ENCODE measurements around the gene ULK3. TPM values are rescaled to one million over a fixed set of nuclear protein-coding genes. Genes with fewer than 3 reads are reported as not detected.
"Not testable (repeated sequence)": the region's sequence is repeated elsewhere in the genome, so short reads cannot be mapped to it uniquely, and the experiment has no call there.

The ULK3 gene, protein sequence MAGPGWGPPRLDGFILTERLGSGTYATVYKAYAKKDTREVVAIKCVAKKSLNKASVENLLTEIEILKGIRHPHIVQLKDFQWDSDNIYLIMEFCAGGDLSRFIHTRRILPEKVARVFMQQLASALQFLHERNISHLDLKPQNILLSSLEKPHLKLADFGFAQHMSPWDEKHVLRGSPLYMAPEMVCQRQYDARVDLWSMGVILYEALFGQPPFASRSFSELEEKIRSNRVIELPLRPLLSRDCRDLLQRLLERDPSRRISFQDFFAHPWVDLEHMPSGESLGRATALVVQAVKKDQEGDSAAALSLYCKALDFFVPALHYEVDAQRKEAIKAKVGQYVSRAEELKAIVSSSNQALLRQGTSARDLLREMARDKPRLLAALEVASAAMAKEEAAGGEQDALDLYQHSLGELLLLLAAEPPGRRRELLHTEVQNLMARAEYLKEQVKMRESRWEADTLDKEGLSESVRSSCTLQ
- total RNA-seq (29.7 TPM), polyA plus RNA-seq (ENCODE audit: insufficient read depth in 1 of 8, insufficient read length in 8 of 8, low replicate concordance in 1 of 8) (10 to 100 TPM; 28.8 to 44.9 (median 35.8) TPM)
- long read RNA-seq, donor 1: 0 reads
- long read RNA-seq, donor 2: 0 reads
- long read RNA-seq, donor 3, transcript ULK3-201 (16 exons, 2,623 nt): major isoform, 10 of 19 reads
- long read RNA-seq, donor 3, partial matches to known transcripts: 5 of 19 reads
- long read RNA-seq, donor 3, other reads (novel, unspliced or antisense): 0 of 19 reads
- long read RNA-seq, donor 4, partial matches to known transcripts: 0 of 5 reads
- long read RNA-seq, donor 4, other reads (novel, unspliced or antisense): 0 of 5 reads
- long read RNA-seq, donor 5, transcript ULK3-202 (15 exons, 2,738 nt): major isoform, 5 of 10 reads
- long read RNA-seq, donor 5, partial matches to known transcripts: 0 of 10 reads
- long read RNA-seq, donor 5, other reads (novel, unspliced or antisense): 0 of 10 reads
- long read RNA-seq, donor 6, transcript ULK3-201 (16 exons, 2,623 nt): major isoform, 5 of 13 reads
- long read RNA-seq, donor 6, partial matches to known transcripts: 5 of 13 reads
- long read RNA-seq, donor 6, other reads (novel, unspliced or antisense): 0 of 13 reads
- long read RNA-seq, donor 7, partial matches to known transcripts: 0 of 7 reads
- long read RNA-seq, donor 7, other reads (novel, unspliced or antisense): 0 of 7 reads
- long read RNA-seq, donor 8, partial matches to known transcripts: 0 of 2 reads
- long read RNA-seq, donor 8, other reads (novel, unspliced or antisense): 0 of 2 reads
- long read RNA-seq, donor 9, partial matches to known transcripts: 5 of 6 reads
- long read RNA-seq, donor 9, other reads (novel, unspliced or antisense): 0 of 6 reads
- long read RNA-seq, donor 10, partial matches to known transcripts: 0 of 1 reads
- long read RNA-seq, donor 10, other reads (novel, unspliced or antisense): 0 of 1 reads
- long read RNA-seq, donor 11, partial matches to known transcripts: 0 of 2 reads
- long read RNA-seq, donor 11, other reads (novel, unspliced or antisense): 0 of 2 reads

DNA sequence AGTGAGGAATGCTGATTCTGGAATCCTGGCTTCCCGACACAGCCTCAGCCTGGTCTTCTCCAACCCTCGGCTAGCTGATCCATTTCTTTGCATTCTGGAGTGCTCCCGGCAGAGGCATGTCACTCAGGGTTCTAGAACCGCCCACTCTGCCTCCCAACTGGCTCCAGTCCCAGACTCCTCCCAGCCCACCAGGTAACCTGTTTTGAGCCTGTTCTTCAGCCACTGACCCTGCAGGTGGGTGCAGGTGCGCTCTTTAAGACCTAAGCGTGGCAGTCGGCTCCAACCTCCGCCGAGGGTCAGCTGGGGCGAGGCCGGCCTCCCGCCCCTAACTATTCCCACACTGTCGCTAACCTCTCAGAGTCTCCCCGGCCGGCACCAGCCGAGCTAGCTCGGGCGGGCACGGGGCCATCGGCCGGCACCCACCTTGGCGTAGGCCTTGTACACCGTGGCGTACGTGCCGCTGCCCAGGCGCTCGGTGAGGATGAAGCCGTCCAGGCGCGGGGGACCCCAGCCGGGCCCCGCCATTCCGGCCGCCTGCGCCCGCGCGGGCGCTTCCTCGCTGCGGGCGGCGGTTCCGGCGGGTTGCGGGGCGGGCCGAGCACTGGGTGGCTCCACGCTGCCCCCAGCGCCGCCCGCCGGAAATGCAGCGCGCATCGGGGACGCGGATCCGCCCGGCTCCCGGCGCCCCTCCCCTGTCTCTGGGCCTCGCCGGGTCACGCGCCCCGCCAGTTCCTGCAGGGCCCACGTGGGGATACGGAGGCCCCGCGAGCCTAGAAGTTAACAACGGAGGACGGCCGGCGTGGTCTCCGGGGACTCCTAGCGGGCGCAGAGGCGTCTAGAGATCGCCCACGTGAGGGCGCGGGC, at the start of gene ULK3:
TSS of gene ULK3 (minus strand) at position 576 of the 864 bp plus-strand sequence. CDS start at position 525, 51 bp downstream.
- Histone ChIP-seq H3K36me3 (ENCODE audit: control insufficient read depth, insufficient read depth, low read length) (peaks cover 52% of the 10 kb centered on the region), H3K9me3 (replicated peaks; ENCODE audit: control insufficient read depth, low read depth, low read length) (no peaks in the 10 kb centered on the region), H3K4me1 (ENCODE audit: control insufficient read depth, insufficient read depth, low read length) (peaks cover 28% of the 10 kb centered on the region), H3K4me3 (ENCODE audit: low read length) (peak within 1 kb of the TSS; percentile 81), H3K27ac (ENCODE audit: low read length) (peak within 1 kb of the TSS; percentile 84), H3K27me3 (ENCODE audit: control insufficient read depth, insufficient read depth, low read length) (no peaks in the 10 kb centered on the region)
- WGBS (ENCODE audit: insufficient coverage): under 1% methylated on average over 82 of the region's 84 CpGs
- peak; percentile 95 for DNase-seq

GRCh38 chr15:74892313-74892712, 49.4 kb upstream of the ULK3 start:
- peaks cover 44% of the 10 kb centered on the region for H3K36me3 ChIP-seq (ENCODE audit: control insufficient read depth, insufficient read depth, low read length)
- H3K27ac ChIP-seq (ENCODE audit: low read length): no peak overlapping the region
- no peaks in the 10 kb centered on the region for H3K9me3 ChIP-seq (replicated peaks; ENCODE audit: control insufficient read depth, low read depth, low read length)
- WGBS (ENCODE audit: insufficient coverage): 92% methylated on average over 2 of the region's 3 CpGs
- no peaks in the 10 kb centered on the region for H3K27me3 ChIP-seq (ENCODE audit: control insufficient read depth, insufficient read depth, low read length)
- DNase-seq: no peak
- no peak overlapping the region for H3K4me3 ChIP-seq (ENCODE audit: low read length)
- H3K4me1 ChIP-seq (ENCODE audit: control insufficient read depth, insufficient read depth, low read length): peaks cover 39% of the 10 kb centered on the region

DNA sequence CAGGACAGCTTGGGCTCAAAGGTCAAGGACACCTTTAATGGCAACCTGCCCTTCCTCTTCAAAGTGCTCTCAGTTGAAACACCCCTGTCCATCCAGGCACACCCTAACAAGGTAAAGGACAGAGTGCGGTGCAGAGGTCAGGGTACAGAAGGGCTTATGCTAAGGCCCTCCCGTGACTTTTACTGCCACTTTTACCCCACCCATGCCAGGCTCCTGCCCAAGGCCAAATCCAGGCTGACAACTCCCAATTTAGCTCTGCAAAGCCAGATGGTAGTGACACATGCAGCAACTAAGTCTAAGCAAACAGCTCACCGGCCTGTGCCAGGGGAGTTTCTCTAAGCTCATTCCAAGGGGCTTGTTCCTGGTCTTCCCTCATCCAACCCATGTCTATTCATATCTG, 48.5 kb upstream of the ULK3 start:
- Histone ChIP-seq H3K27me3 (ENCODE audit: control insufficient read depth, insufficient read depth, low read length) (no peaks in the 10 kb centered on the region), H3K27ac (ENCODE audit: low read length) (peak overlapping the region; percentile 8), H3K36me3 (ENCODE audit: control insufficient read depth, insufficient read depth, low read length) (peaks cover 35% of the 10 kb centered on the region), H3K4me3 (ENCODE audit: low read length) (no peak overlapping the region), H3K4me1 (ENCODE audit: control insufficient read depth, insufficient read depth, low read length) (peaks cover 36% of the 10 kb centered on the region), H3K9me3 (replicated peaks; ENCODE audit: control insufficient read depth, low read depth, low read length) (no peaks in the 10 kb centered on the region)
- no peak for DNase-seq
- WGBS (ENCODE audit: insufficient coverage): 100% methylated on average over 3 of the region's 3 CpGs

GRCh38 chr15:74890665-74890960, 47.7 kb upstream of the ULK3 start:
- no peaks in the 10 kb centered on the region for H3K27me3 ChIP-seq (ENCODE audit: control insufficient read depth, insufficient read depth, low read length)
- H3K9me3 ChIP-seq (replicated peaks; ENCODE audit: control insufficient read depth, low read depth, low read length): no peaks in the 10 kb centered on the region
- DNase-seq: no peak
- H3K4me1 ChIP-seq (ENCODE audit: control insufficient read depth, insufficient read depth, low read length): peaks cover 32% of the 10 kb centered on the region
- H3K36me3 ChIP-seq (ENCODE audit: control insufficient read depth, insufficient read depth, low read length): peaks cover 30% of the 10 kb centered on the region
- H3K4me3 ChIP-seq (ENCODE audit: low read length): peak overlapping the region; percentile 97
- peak overlapping the region; percentile 91 for H3K27ac ChIP-seq (ENCODE audit: low read length)
- 0% methylated on average over 1 of the region's 1 CpG for WGBS (ENCODE audit: insufficient coverage)

DNA sequence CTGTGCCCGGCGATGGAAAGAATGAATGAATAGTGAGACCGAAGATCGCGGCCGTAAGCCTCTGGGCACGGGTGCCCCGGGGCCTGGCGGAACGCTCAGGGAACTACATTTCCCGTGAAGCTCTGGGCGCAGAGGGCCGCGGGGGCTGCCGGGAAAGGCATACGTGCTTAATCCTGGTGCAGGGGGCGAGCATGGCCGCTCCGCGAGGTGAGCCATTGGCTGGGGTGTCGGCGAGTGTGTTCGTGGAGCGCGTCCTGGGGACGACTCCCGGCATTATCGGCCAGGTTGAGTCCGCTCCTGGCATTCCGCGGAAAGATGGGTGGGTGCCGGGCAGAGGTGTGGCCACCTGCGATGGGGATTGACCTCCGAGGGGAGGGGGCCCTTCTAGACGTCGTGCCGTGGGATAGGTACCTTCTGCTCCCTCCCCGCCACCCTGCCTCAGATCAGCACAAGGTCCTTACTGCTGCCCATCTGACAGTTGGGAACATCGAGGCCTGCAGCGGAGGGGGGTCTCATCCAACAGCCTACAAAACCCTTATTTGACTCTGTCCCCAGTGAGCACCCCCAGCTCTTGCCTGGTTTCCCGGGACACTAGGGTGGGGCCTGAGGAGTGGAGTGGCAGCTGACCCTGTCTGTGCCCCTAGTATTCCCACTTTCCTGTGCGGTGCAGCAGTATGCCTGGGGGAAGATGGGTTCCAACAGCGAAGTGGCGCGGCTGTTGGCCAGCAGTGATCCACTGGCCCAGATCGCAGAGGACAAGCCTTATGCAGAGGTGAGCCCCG, 47.1 kb upstream of the ULK3 start, which contains the start of gene MPI:
TSS of gene MPI (plus strand) at position 160 of the 782 bp plus-strand sequence. CDS start at position 192, 32 bp downstream.
- peaks cover 27% of the 10 kb centered on the region for H3K36me3 ChIP-seq (ENCODE audit: control insufficient read depth, insufficient read depth, low read length)
- WGBS (ENCODE audit: insufficient coverage): 2% methylated on average over 26 of the region's 47 CpGs
- H3K4me1 ChIP-seq (ENCODE audit: control insufficient read depth, insufficient read depth, low read length): peaks cover 32% of the 10 kb centered on the region
- H3K4me3 ChIP-seq (ENCODE audit: low read length): peak within 1 kb of the TSS; percentile 97
- peak within 1 kb of the TSS; percentile 91 for H3K27ac ChIP-seq (ENCODE audit: low read length)
- peak; percentile 92 for DNase-seq
- no peaks in the 10 kb centered on the region for H3K9me3 ChIP-seq (replicated peaks; ENCODE audit: control insufficient read depth, low read depth, low read length)
- no peaks in the 10 kb centered on the region for H3K27me3 ChIP-seq (ENCODE audit: control insufficient read depth, insufficient read depth, low read length)

DNA sequence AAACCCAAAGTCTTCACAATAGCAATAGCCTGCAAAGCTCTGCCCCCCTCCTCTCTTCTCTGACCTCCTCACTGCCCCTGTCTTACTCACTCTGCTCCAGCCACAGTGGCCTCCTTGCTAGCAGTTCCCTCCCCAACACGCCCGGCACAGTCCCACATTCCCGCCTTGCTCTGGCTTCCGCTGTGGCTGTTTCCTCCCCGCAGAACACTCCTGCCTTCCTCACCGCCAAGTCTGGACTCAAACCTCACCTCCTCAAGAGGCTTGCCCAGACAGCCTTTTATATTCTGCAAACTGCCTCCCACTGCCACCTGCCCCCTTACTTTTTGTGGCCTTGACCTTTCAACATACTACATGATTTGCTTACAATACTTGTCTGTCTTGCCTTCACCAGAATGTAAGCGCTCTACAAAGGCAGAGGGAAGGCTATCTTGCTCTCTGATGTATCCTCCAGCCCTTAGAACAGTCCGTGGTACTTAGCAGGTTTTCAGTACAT, 46.5 kb upstream of the ULK3 start:
- DNase-seq: peak; percentile 76
- H3K27ac ChIP-seq (ENCODE audit: low read length): peak overlapping the region; percentile 91

GRCh38 chr15:74888716-74889115, 45.8 kb upstream of the ULK3 start:
- Histone ChIP-seq H3K27ac (ENCODE audit: low read length) (peak overlapping the region; percentile 91), H3K9me3 (replicated peaks; ENCODE audit: control insufficient read depth, low read depth, low read length) (no peaks in the 10 kb centered on the region), H3K27me3 (ENCODE audit: control insufficient read depth, insufficient read depth, low read length) (no peaks in the 10 kb centered on the region), H3K4me1 (ENCODE audit: control insufficient read depth, insufficient read depth, low read length) (peaks cover 32% of the 10 kb centered on the region), H3K4me3 (ENCODE audit: low read length) (no peak overlapping the region), H3K36me3 (ENCODE audit: control insufficient read depth, insufficient read depth, low read length) (peaks cover 23% of the 10 kb centered on the region)
- no peak for DNase-seq
- 86% methylated on average over 2 of the region's 4 CpGs for WGBS (ENCODE audit: insufficient coverage)

More for the DNA sequence above, 46.5 kb upstream of the ULK3 start:
- Histone ChIP-seq H3K4me1 (ENCODE audit: control insufficient read depth, insufficient read depth, low read length) (peaks cover 32% of the 10 kb centered on the region), H3K36me3 (ENCODE audit: control insufficient read depth, insufficient read depth, low read length) (peaks cover 27% of the 10 kb centered on the region), H3K27me3 (ENCODE audit: control insufficient read depth, insufficient read depth, low read length) (no peaks in the 10 kb centered on the region), H3K9me3 (replicated peaks; ENCODE audit: control insufficient read depth, low read depth, low read length) (no peaks in the 10 kb centered on the region), H3K4me3 (ENCODE audit: low read length) (peak overlapping the region; percentile 97)
- 5% methylated on average over 8 of the region's 8 CpGs for WGBS (ENCODE audit: insufficient coverage)

GRCh38 chr15:74887537-74888193, 44.7 kb upstream of the ULK3 start:
- H3K27me3 ChIP-seq (ENCODE audit: control insufficient read depth, insufficient read depth, low read length); H3K9me3 ChIP-seq (replicated peaks; ENCODE audit: control insufficient read depth, low read depth, low read length); H3K4me3 ChIP-seq (ENCODE audit: low read length); H3K27ac ChIP-seq (ENCODE audit: low read length); DNase-seq: not testable (repeated sequence)
- peaks cover 32% of the 10 kb centered on the region for H3K4me1 ChIP-seq (ENCODE audit: control insufficient read depth, insufficient read depth, low read length)
- H3K36me3 ChIP-seq (ENCODE audit: control insufficient read depth, insufficient read depth, low read length): peaks cover 12% of the 10 kb centered on the region
- no CpG with 5 or more reads among the region's 10 CpGs for WGBS (ENCODE audit: insufficient coverage)

All from muscle of leg (tissue), 16 donors.